Activated CD4-positive, alpha-beta T cell treated with anti-CD3 and anti-CD28 coated beads, Interleukin-10, Interleukin-2, amounts not matched to agents 100 ng/mL and 50 ng/mL, durations not matched to agents 16 hours and 8 hours (primary cell): ENCODE data around the gene VPS37D.

Experiments used
- DNase-seq: peaks from one replicate; pipeline ENCODE4 v3.0.0-alpha.2; 2020

Gene VPS37D

GRCh38 chr7:73681031-73681430, 13.4 kb downstream of the VPS37D start:
- DNase-seq = no peak

- no peak for DNase-seq
These were observed 15.1 kb downstream of the VPS37D start for GRCh38 chr7:73682745-73683055.

- DNase-seq = peak; percentile 97
These were observed 15.6 kb downstream of the VPS37D start, which contains the start of the genes BUD23 and DNAJC30 for GRCh38 chr7:73683056-73683787. TSS of gene BUD23 (plus strand) at chr7:73683597. CDS start at chr7:73683626, 29 bp downstream. TSS of gene DNAJC30 (minus strand) at chr7:73683453. CDS start at chr7:73683423, 30 bp downstream.

GRCh38 chr7:73683788-73684693, 16.4 kb downstream of the VPS37D start:
- DNase-seq = peak; percentile 14

GRCh38 chr7:73685311-73685710, 17.7 kb downstream of the VPS37D start:
- no peak for DNase-seq

- DNase-seq = no peak
These were observed 20.7 kb downstream of the VPS37D start for GRCh38 chr7:73688288-73688687.

GRCh38 chr7:73690646-73691045, 23.0 kb downstream of the VPS37D start:
- DNase-seq = no peak

GRCh38 chr7:73696372-73696771, 28.7 kb downstream of the VPS37D start:
- DNase-seq = no peak

- no peak for DNase-seq
These were observed 30.8 kb downstream of the VPS37D start for GRCh38 chr7:73698410-73698809.

GRCh38 chr7:73699370-73700068, 31.9 kb downstream of the VPS37D start:
- DNase-seq = no peak

GRCh38 chr7:73700069-73700423, 32.4 kb downstream of the VPS37D start:
- no peak for DNase-seq

- no peak for DNase-seq
These were observed 33.0 kb downstream of the VPS37D start for GRCh38 chr7:73700581-73701134.

GRCh38 chr7:73701357-73701995, 33.8 kb downstream of the VPS37D start:
- peak; percentile 36 for DNase-seq

GRCh38 chr7:73702226-73702625, 34.6 kb downstream of the VPS37D start:
- DNase-seq = no peak

GRCh38 chr7:73702665-73703064, 35.0 kb downstream of the VPS37D start:
- no peak for DNase-seq

- DNase-seq = no peak
These were observed 35.6 kb downstream of the VPS37D start for GRCh38 chr7:73703225-73703624.

GRCh38 chr7:73703757-73704639, 36.4 kb downstream of the VPS37D start:
- DNase-seq = peak; percentile 40

- DNase-seq = no peak
These were observed 37.3 kb downstream of the VPS37D start for GRCh38 chr7:73704640-73705550.

- DNase-seq = no peak
These were observed 37.9 kb downstream of the VPS37D start for GRCh38 chr7:73705551-73705920.
